Breast epithelium (tissue), 4 donors: ENCODE results near the gene CBX6. TPM values are rescaled to one million over a fixed set of nuclear protein-coding genes. Genes with fewer than 3 reads are reported as not detected.

Experiments used
- DNase-seq, 2 donors: peaks; one replicate each; pipeline ENCODE4 v3.0.0-alpha.2; 2019; ENCODE audit warnings: low spot score in 2 of 2
- H3K27ac ChIP-seq, 2 donors: fragments of 200-600 bp; sonication (generic) in 1 of 2; one replicate each; pipeline ENCODE4 v1.5.1; 2016 to 2019; ENCODE audit warnings: mild to moderate bottlenecking in 1 of 2
- H3K27me3 ChIP-seq, 2 donors: fragments of 200-600 bp; sonication (generic) in 1 of 2; one replicate each; pipeline versions ENCODE4 v1.5.1 to v1.6.0; 2017 to 2019; ENCODE audit warnings: control low read depth in 1 of 2, mild to moderate bottlenecking in 1 of 2
- H3K36me3 ChIP-seq: fragments of 200-600 bp; one replicate; pipeline ENCODE4 v1.5.1; 2019
- H3K4me1 ChIP-seq, 2 donors: fragments of 200-600 bp; sonication (generic); one replicate each; pipeline ENCODE4 v1.5.1; 2016 to 2019; ENCODE audit warnings: control low read depth in 1 of 2
- H3K4me3 ChIP-seq, 3 donors: fragments of 200-600 bp; sonication (generic); 1 replicate in 2 of 3; 2 replicates in 1 of 3; pipeline ENCODE4 v1.5.1; 2016 to 2019; ENCODE audit warnings: mild to moderate bottlenecking in 3 of 3, moderate library complexity in 2 of 3
- H3K9me3 ChIP-seq, 2 donors: fragments of 200-600 bp; sonication (generic) in 1 of 2; one replicate each; pipeline ENCODE4 v1.5.1; 2016 to 2019; ENCODE audit warnings: control low read depth in 1 of 2
- POLR2A ChIP-seq: fragments of 450-650 bp; IDR thresholded peaks from one replicate; pipeline ENCODE4 v1.6.1; 2016; ENCODE audit warnings: antibody characterized with exemption, mild to moderate bottlenecking, moderate library complexity
- POLR2AphosphoS5 ChIP-seq, 3 donors: sonication (generic); formaldehyde crosslinking; IDR thresholded peaks; one replicate each; pipeline ENCODE4 v1.6.1; 2017; ENCODE audit warnings: antibody characterized with exemption in 3 of 3
- intact Hi-C: fragments of 100-400 bp; cut with DNase I; formaldehyde crosslinking; loops from one replicate; pipeline ENCODE4 v1.15.1; 2023; ENCODE audit warnings: low total_unique reads
- total RNA-seq, 3 donors: library from RNA; depleted of rRNA; stranded (reverse); fragments of >200 nt; gene quantifications; one replicate each; pipeline ENCODE4 v1.1.0, GENCODE V29; 2016
- TF ChIP-seq, protein P1 (sequence below), 3 donors: fragments of 450-650 bp; IDR thresholded peaks; one replicate each; pipeline ENCODE4 v1.5.1; 2016 to 2017; ENCODE audit warnings: antibody characterized with exemption in 3 of 3, mild to moderate bottlenecking in 3 of 3, moderate library complexity in 3 of 3

CBX6 gene
- total RNA-seq, 3 donors from 2014 or later: 20.2 to 34.7 (median 25.9) TPM

DNA sequence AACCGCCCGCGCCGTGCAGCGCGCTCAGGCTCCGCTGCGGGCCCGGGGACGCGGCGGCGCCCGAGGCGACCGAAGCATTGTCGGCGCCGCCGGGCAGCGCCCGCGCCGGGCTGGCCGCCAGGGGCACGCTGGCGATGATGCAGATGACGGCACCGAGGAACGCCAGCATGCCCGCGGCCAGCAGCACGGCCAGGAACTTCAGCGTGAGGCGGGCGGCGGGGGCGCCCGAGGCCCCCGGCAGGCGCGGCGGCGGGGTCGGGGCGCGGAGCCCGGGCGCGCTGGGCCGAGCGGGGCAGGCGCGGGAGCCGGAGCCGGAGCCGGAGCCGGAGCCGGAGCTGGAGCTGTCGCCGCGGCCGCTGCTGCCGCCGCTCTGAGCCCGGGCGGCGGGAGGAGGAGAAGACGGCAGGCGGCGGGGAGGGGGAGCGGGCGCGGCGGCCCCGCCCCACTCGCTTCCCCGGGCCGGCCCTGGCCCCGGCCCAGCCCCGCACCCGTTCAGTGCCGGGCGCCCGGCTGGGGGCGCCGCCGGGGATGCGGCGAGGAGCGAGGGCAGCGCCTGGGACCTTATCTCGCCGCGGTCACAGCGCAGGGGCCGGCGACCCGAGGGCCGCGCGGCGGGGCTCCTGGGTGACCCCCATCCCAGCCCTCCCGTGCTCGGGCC lies 28.2 kb downstream of the CBX6 start, which contains the start of gene NPTXR:
Gene NPTXR, minus strand, starts transcription at position 372 of the 658 bp plus-strand sequence.
- intact Hi-C loops: no loop called here
- Histone ChIP-seq H3K36me3 (no peaks in the 10 kb centered on the region), H3K9me3 (no peaks in the 10 kb centered on the region), H3K4me1 (peaks cover 3 to 8% of the 10 kb centered on the region in 2 donors), H3K4me3 (peak within 1 kb of the TSS; percentile 27 to 67 (median 58)), H3K27me3 (no peaks in the 10 kb centered on the region), H3K27ac (peak within 1 kb of the TSS in 1 of 2 donors; percentile 52)
- DNase-seq: no peak
- TF ChIP-seq POLR2A: no peak
- no peak for TF ChIP-seq POLR2AphosphoS5 (IDR thresholded peaks at IDR 0.05)
- TF ChIP-seq, protein P1, sequence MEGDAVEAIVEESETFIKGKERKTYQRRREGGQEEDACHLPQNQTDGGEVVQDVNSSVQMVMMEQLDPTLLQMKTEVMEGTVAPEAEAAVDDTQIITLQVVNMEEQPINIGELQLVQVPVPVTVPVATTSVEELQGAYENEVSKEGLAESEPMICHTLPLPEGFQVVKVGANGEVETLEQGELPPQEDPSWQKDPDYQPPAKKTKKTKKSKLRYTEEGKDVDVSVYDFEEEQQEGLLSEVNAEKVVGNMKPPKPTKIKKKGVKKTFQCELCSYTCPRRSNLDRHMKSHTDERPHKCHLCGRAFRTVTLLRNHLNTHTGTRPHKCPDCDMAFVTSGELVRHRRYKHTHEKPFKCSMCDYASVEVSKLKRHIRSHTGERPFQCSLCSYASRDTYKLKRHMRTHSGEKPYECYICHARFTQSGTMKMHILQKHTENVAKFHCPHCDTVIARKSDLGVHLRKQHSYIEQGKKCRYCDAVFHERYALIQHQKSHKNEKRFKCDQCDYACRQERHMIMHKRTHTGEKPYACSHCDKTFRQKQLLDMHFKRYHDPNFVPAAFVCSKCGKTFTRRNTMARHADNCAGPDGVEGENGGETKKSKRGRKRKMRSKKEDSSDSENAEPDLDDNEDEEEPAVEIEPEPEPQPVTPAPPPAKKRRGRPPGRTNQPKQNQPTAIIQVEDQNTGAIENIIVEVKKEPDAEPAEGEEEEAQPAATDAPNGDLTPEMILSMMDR (IDR thresholded peaks at IDR 0.05): no peak

DNA sequence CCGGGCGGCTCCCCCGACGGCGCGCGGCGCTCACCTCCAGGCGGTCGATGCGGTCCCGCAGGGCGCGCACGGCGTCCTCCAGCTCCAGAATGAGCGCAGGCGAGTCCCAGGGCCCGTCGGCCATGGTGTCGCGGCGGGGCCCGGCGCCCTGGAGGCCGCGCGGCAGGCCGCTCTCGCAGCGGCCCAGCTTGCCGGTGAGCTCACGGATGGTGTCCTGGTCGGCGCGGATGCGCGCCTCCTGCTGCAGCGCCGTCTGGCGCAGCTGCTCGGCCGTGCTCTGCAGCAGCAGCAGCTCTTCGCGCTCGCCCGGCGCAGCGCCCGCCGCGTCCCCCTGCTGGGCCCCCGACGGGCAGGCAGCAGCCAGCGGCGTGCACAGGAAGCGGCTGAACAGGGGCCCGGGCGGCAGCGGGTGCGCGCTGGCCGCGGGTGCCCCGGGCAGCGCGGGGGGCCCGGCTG lies 28.8 kb downstream of the CBX6 start:
- peaks cover 3 to 8% of the 10 kb centered on the region in 2 donors for H3K4me1 ChIP-seq
- no peak for TF ChIP-seq POLR2A
- TF ChIP-seq, protein P1 (IDR thresholded peaks at IDR 0.05): peak in 1 of 3 donors; percentile 34
- intact Hi-C loops: no loop called here
- no peak for DNase-seq
- H3K27me3 ChIP-seq: no peaks in the 10 kb centered on the region
- no peaks in the 10 kb centered on the region for H3K36me3 ChIP-seq
- H3K9me3 ChIP-seq: no peaks in the 10 kb centered on the region
- peak overlapping the region; percentile 27 to 67 (median 58) for H3K4me3 ChIP-seq
- peak overlapping the region in 1 of 2 donors; percentile 52 for H3K27ac ChIP-seq

GRCh38 chr22:38842512-38843200 lies 29.4 kb downstream of the CBX6 start:
- no peaks in the 10 kb centered on the region for H3K9me3 ChIP-seq
- no peak for TF ChIP-seq POLR2A
- TF ChIP-seq POLR2AphosphoS5 (IDR thresholded peaks at IDR 0.05): no peak
- TF ChIP-seq, protein P1 (IDR thresholded peaks at IDR 0.05): no peak
- H3K27ac ChIP-seq: peak overlapping the region in 1 of 2 donors; percentile 52
- peaks cover 3 to 8% of the 10 kb centered on the region in 2 donors for H3K4me1 ChIP-seq
- H3K4me3 ChIP-seq: peak overlapping the region; percentile 27 to 67 (median 58)
- H3K27me3 ChIP-seq: no peaks in the 10 kb centered on the region
- H3K36me3 ChIP-seq: no peaks in the 10 kb centered on the region
- intact Hi-C loops: no loop called here
- no peak for DNase-seq

DNA sequence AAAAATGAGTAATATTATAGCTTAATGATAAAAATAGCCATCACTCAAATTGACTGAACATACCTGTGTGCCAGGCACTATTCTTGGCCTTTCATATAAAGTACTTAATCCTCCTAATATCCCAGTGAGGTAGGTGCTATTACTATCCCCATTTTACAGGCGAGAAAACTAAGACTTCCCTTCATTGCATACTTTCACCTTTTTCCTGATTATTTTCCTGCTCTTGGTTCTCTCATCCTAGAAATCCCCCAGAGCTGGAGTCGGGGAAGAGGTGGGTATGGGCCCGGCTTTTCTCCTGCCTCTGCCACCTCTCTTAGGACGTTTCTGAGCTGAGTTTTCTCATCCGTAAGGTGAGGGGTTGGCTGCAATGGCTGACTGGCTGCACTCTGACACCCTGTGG lies 30.4 kb downstream of the CBX6 start:
- DNase-seq: no peak
- Histone ChIP-seq H3K4me3 (no peak overlapping the region), H3K36me3 (no peaks in the 10 kb centered on the region), H3K4me1 (peaks cover 3 to 8% of the 10 kb centered on the region in 2 donors), H3K9me3 (no peaks in the 10 kb centered on the region), H3K27me3 (no peaks in the 10 kb centered on the region), H3K27ac (no peak overlapping the region)
- intact Hi-C loops: no loop called here
- no peak for TF ChIP-seq POLR2A
- TF ChIP-seq POLR2AphosphoS5 (IDR thresholded peaks at IDR 0.05): no peak
- TF ChIP-seq, protein P1 (IDR thresholded peaks at IDR 0.05): no peak

GRCh38 chr22:38841211-38841610 lies 30.8 kb downstream of the CBX6 start:
- Histone ChIP-seq H3K36me3 (no peaks in the 10 kb centered on the region), H3K9me3 (no peaks in the 10 kb centered on the region), H3K27me3 (no peaks in the 10 kb centered on the region), H3K4me3 (no peak overlapping the region), H3K27ac (no peak overlapping the region), H3K4me1 (peaks cover 3 to 8% of the 10 kb centered on the region in 2 donors)
- no peak for DNase-seq
- TF ChIP-seq POLR2A (no peak), POLR2AphosphoS5 (IDR thresholded peaks at IDR 0.05) (no peak)
- TF ChIP-seq, protein P1 (IDR thresholded peaks at IDR 0.05): no peak
- intact Hi-C loops: no loop called here
